Measurements from ENCODE around the gene MICAL2. TPM values are rescaled to one million over a fixed set of nuclear protein-coding genes. Genes with fewer than 3 reads are reported as not detected.

MICAL2 gene
- total RNA-seq, 2 experiments from 2014 or later = not detected

DNA sequence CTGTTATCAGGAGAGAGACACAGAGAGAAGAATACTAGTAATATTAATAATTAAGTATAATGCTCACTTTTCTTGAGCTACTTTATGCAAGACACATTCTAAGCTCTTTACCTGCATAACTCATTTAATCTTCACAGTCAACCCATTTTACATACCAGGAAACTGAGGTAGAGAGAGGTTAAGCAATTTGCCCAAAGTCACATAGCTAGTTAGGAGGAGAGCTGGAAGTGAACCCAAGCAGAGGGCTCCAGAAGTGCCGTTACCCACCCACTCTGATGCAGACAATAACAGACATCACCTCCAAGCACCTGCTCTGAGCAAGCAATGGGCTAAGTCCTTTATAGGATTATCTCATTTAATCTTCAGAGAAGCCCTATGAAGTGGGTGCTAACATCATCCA lies 24.8 kb downstream of the MICAL2 start:
- Histone ChIP-seq H3K27ac (ENCODE audit: low read depth, low read length, poor library complexity, severe bottlenecking) (no peak overlapping the region), H3K79me2 (ENCODE audit: insufficient read depth, low read depth, low read length) (no peaks in the 10 kb centered on the region), H3K4me1 (ENCODE audit: insufficient read depth, low read length, poor library complexity, severe bottlenecking) (no peaks in the 10 kb centered on the region), H3K4me2 (ENCODE audit: low read length) (no peak overlapping the region), H2AFZ (ENCODE audit: low read length) (no peak overlapping the region), H3K4me3 (ENCODE audit: low read depth, low read length, poor library complexity, severe bottlenecking) (no peak overlapping the region), H4K20me1 (ENCODE audit: insufficient read depth, low read length) (no peaks in the 10 kb centered on the region), H3K9me3 (ENCODE audit: low read length) (no peaks in the 10 kb centered on the region), H3K9me2 (ENCODE audit: insufficient read depth, low read length) (no peaks in the 10 kb centered on the region), H3K36me3 (ENCODE audit: insufficient read depth, low read length) (no peaks in the 10 kb centered on the region)
- ChIA-PET CTCF (ENCODE audit: unreplicated experiment) (no interaction called here), POLR2A (interaction anchor here (0.5 to 0.6 kb wide), 2 partner anchors 60 to 1712 kb away, joined by 3 to 4 read pairs; no protein-coding TSS in a partner anchor)
- TF ChIP-seq, protein P1, sequence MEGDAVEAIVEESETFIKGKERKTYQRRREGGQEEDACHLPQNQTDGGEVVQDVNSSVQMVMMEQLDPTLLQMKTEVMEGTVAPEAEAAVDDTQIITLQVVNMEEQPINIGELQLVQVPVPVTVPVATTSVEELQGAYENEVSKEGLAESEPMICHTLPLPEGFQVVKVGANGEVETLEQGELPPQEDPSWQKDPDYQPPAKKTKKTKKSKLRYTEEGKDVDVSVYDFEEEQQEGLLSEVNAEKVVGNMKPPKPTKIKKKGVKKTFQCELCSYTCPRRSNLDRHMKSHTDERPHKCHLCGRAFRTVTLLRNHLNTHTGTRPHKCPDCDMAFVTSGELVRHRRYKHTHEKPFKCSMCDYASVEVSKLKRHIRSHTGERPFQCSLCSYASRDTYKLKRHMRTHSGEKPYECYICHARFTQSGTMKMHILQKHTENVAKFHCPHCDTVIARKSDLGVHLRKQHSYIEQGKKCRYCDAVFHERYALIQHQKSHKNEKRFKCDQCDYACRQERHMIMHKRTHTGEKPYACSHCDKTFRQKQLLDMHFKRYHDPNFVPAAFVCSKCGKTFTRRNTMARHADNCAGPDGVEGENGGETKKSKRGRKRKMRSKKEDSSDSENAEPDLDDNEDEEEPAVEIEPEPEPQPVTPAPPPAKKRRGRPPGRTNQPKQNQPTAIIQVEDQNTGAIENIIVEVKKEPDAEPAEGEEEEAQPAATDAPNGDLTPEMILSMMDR (conservative IDR thresholded peaks at IDR 0.05; ENCODE audit: low read length) = no peak
- no peak for TF ChIP-seq EZH2phosphoT487 (IDR thresholded peaks at IDR 0.05; ENCODE audit: borderline replicate concordance, low read depth, low read length)
- DNase-seq (ENCODE audit: low spot score) = no peak
- no TSS peak for BruUV-seq (replicated peaks)
- intact Hi-C loops (cut with micrococcal nuclease; ENCODE audit: unreplicated experiment) = no loop called here

DNA sequence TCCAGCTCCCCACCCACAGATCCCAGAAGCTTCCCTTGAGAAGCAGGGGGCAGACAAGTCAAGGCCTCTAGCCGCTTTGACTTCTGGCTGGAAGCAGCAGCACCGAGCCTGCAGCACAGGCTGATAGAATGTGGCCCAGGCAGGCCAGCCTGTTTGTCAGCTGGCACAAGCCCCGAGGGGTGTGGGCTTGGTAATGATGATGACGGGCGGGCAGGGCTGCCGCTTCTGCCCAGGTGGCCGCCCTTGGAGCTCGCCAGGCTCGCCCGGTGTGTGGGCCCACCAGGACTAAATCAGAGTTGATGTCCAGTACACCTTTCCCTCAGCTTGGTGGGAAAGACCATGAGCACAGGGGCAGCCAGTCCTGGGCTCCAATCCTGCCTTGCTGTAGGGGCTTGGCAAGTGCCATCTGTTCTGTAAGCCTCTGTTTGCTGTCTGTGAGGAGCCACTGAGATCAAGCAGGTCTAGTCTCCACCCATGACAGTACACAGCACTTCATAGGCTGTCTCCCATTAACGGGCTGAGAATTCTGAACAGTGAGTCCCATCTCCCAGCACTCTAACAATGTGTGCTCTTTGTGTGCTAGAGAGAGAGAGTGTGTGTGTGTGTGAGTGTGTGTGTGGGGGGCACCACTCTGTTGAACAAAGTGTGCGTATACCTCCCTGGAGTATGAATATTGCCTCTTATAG lies 26.8 kb downstream of the MICAL2 start:
- intact Hi-C loops (cut with micrococcal nuclease; ENCODE audit: unreplicated experiment) = no loop called here
- POLR2A ChIA-PET = no interaction called here
- H3K79me2 ChIP-seq (ENCODE audit: insufficient read depth, low read depth, low read length) = no peaks in the 10 kb centered on the region
- H3K4me3 ChIP-seq (ENCODE audit: low read depth, low read length, poor library complexity, severe bottlenecking) = no peak overlapping the region
- H3K36me3 ChIP-seq (ENCODE audit: insufficient read depth, low read length) = no peaks in the 10 kb centered on the region
- H3K9me3 ChIP-seq (ENCODE audit: low read length) = no peaks in the 10 kb centered on the region
- no peak overlapping the region for H3K27ac ChIP-seq (ENCODE audit: low read depth, low read length, poor library complexity, severe bottlenecking)
- H3K4me1 ChIP-seq (ENCODE audit: insufficient read depth, low read length, poor library complexity, severe bottlenecking) = no peaks in the 10 kb centered on the region
- TF ChIP-seq EZH2phosphoT487 (IDR thresholded peaks at IDR 0.05; ENCODE audit: borderline replicate concordance, low read depth, low read length) = no peak
- no peaks in the 10 kb centered on the region for H4K20me1 ChIP-seq (ENCODE audit: insufficient read depth, low read length)
- no peak overlapping the region for H3K4me2 ChIP-seq (ENCODE audit: low read length)
- CTCF ChIA-PET (ENCODE audit: unreplicated experiment) = no interaction called here
- no peak overlapping the region for H2AFZ ChIP-seq (ENCODE audit: low read length)
- no peaks in the 10 kb centered on the region for H3K9me2 ChIP-seq (ENCODE audit: insufficient read depth, low read length)
- BruUV-seq (replicated peaks) = no TSS peak
- no peak for DNase-seq (ENCODE audit: low spot score)

DNA sequence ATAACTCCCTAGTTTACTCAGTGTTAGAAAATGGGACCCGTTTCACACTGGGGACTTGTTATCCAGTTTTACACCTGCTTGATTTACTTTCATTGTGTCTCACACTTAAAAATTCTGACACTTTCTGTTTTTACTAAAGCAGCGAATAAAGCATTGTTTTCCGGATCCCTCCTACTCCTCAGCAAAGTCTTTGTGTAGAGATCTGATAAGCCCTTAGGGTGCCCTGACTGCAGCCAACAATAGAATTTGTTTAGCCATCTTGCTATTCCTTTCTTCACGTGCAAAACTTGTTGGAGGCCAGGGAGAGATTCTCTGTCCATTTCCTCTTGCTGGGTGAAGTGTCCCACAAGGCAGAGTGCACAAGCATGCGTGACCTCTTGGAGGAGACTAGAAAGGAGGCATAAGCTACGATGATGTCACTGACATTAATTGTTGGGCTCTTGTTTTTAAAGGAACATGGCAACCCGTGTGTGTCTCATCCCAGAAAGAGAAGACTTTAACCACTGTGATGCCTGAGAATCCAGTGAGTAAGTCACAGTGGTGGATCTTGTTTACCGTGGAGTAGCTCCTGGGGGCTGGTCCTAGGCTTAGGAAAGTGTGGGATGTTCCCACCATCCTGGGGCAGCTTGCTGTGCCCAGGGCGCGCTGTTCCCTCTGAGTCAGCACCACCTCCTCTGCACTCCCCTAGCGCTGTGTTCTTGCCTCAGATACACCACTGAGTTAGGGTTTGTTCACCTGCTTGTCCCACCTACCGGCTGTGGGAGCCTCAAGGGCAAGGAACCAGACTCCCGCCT lies 27.7 kb downstream of the MICAL2 start:
- POLR2A ChIA-PET = no interaction called here

More for the DNA sequence above, 27.7 kb downstream of the MICAL2 start:
- Histone ChIP-seq H3K4me3 (ENCODE audit: low read depth, low read length, poor library complexity, severe bottlenecking) (no peak overlapping the region), H3K9me2 (ENCODE audit: insufficient read depth, low read length) (no peaks in the 10 kb centered on the region), H3K4me2 (ENCODE audit: low read length) (no peak overlapping the region), H4K20me1 (ENCODE audit: insufficient read depth, low read length) (no peaks in the 10 kb centered on the region), H3K27ac (ENCODE audit: low read depth, low read length, poor library complexity, severe bottlenecking) (no peak overlapping the region), H2AFZ (ENCODE audit: low read length) (no peak overlapping the region), H3K9me3 (ENCODE audit: low read length) (no peaks in the 10 kb centered on the region), H3K36me3 (ENCODE audit: insufficient read depth, low read length) (no peaks in the 10 kb centered on the region), H3K4me1 (ENCODE audit: insufficient read depth, low read length, poor library complexity, severe bottlenecking) (no peaks in the 10 kb centered on the region), H3K79me2 (ENCODE audit: insufficient read depth, low read depth, low read length) (no peaks in the 10 kb centered on the region)
- DNase-seq (ENCODE audit: low spot score) = no peak
- TF ChIP-seq, protein P1 (conservative IDR thresholded peaks at IDR 0.05; ENCODE audit: low read length) = no peak
- TF ChIP-seq EZH2phosphoT487 (IDR thresholded peaks at IDR 0.05; ENCODE audit: borderline replicate concordance, low read depth, low read length) = no peak
- intact Hi-C loops (cut with micrococcal nuclease; ENCODE audit: unreplicated experiment) = no loop called here
- CTCF ChIA-PET (ENCODE audit: unreplicated experiment) = no interaction called here
- BruUV-seq (replicated peaks) = no TSS peak

Data from OCI-LY7 (cell line).